WTC11 (cell line): ENCODE data around the gene PDE4B. TPM values are rescaled to one million over a fixed set of nuclear protein-coding genes. Genes with fewer than 3 reads are reported as not detected.

Source experiments
- ATAC-seq: fragments of 200-7000 bp; cut with Tn5 transposase; 2 replicates; pipeline ENCODE4 v1.10.0; 2021; ENCODE audit warnings: mild to moderate bottlenecking, moderate library complexity
- CTCF ChIA-PET: fragments of 300-600 bp; sonication (Branson Sonifier 250); formaldehyde crosslinking; loops from one replicate; lab custom pipeline; 2021; ENCODE audit warnings: antibody characterized with exemption; lab: Charles Lee
- POLR2A ChIA-PET: fragments of 350-600 bp; sonication (Branson Sonifier 250); formaldehyde crosslinking; loops from one replicate; lab custom pipeline; 2021; ENCODE audit warnings: antibody characterized with exemption; lab: Charles Lee
- DNase-seq: peaks from one replicate; pipeline ENCODE4 v3.0.0; 2021; ENCODE audit warnings: low spot score
- H3K27ac Mint-ChIP-seq: 2 replicates; pipeline ENCODE4 v1.8.0; 2021; ENCODE audit warnings: mixed read lengths
- H3K27me3 Mint-ChIP-seq: 2 replicates; pipeline ENCODE4 v1.8.0; 2021; ENCODE audit warnings: low read depth, mild to moderate bottlenecking, moderate library complexity, mixed read lengths
- H3K36me3 Mint-ChIP-seq: 2 replicates; pipeline ENCODE4 v1.8.0; 2021; ENCODE audit warnings: mixed read lengths
- H3K4me1 Mint-ChIP-seq: 2 replicates; pipeline ENCODE4 v1.8.0; 2022; ENCODE audit warnings: mixed read lengths
- H3K4me3 Mint-ChIP-seq: 2 replicates; pipeline ENCODE4 v1.8.0; 2021; ENCODE audit warnings: mild to moderate bottlenecking, moderate library complexity, mixed read lengths
- H3K9me3 Mint-ChIP-seq: 2 replicates; pipeline ENCODE4 v1.8.0; 2021; ENCODE audit warnings: mixed read lengths
- ATF1 ChIP-seq: sonication (generic); formaldehyde crosslinking; IDR thresholded peaks from 2 replicates; pipeline ENCODE4 v1.8.1; 2023; ENCODE audit warnings: mild to moderate bottlenecking, moderate library complexity, missing genetic modification reagents
- ATF6 ChIP-seq: sonication (generic); formaldehyde crosslinking; IDR thresholded peaks from 2 replicates; pipeline ENCODE4 v1.8.1; 2023; ENCODE audit warnings: mild to moderate bottlenecking, missing genetic modification reagents
- E2F5 ChIP-seq: sonication (generic); formaldehyde crosslinking; IDR thresholded peaks from 2 replicates; pipeline ENCODE4 v1.8.1; 2022; ENCODE audit warnings: mild to moderate bottlenecking, moderate library complexity, missing genetic modification reagents
- ELF4 ChIP-seq: sonication (generic); formaldehyde crosslinking; IDR thresholded peaks from 2 replicates; pipeline ENCODE4 v1.8.1; 2022; ENCODE audit warnings: low read depth, mild to moderate bottlenecking, moderate library complexity, missing genetic modification reagents
- ETV6 ChIP-seq: sonication (generic); formaldehyde crosslinking; IDR thresholded peaks from 2 replicates; pipeline ENCODE4 v1.8.1; 2022; ENCODE audit warnings: mild to moderate bottlenecking, missing genetic modification reagents
- FOXK1 ChIP-seq: sonication (generic); formaldehyde crosslinking; IDR thresholded peaks from 2 replicates; pipeline ENCODE4 v1.8.0; 2022; ENCODE audit warnings: mild to moderate bottlenecking, moderate library complexity, missing genetic modification reagents
- JAZF1 ChIP-seq: fragments of 250-450 bp; sonication (Bioruptor Pico); IDR thresholded peaks from 2 replicates; pipeline ENCODE4 v1.9.0; 2021; ENCODE audit warnings: moderate library complexity, mild to moderate bottlenecking, inconsistent platforms
- JUN ChIP-seq: sonication (generic); formaldehyde crosslinking; IDR thresholded peaks from 2 replicates; pipeline ENCODE4 v1.8.0; 2023; ENCODE audit warnings: mild to moderate bottlenecking, missing genetic modification reagents
- KAT7 ChIP-seq: sonication (generic); formaldehyde crosslinking; IDR thresholded peaks from 2 replicates; pipeline ENCODE4 v1.8.1; 2023; ENCODE audit warnings: missing genetic modification reagents, mild to moderate bottlenecking, borderline replicate concordance
- NFYB ChIP-seq: sonication (generic); formaldehyde crosslinking; conservative IDR thresholded peaks from 2 replicates; pipeline ENCODE4 v1.8.0; 2022; ENCODE audit warnings: low read depth, missing genetic modification reagents
- PRRX2 ChIP-seq: fragments of 250-450 bp; sonication (Bioruptor Pico); IDR thresholded peaks from 2 replicates; pipeline ENCODE4 v1.8.0; 2021; ENCODE audit warnings: mild to moderate bottlenecking
- RELA ChIP-seq: sonication (generic); formaldehyde crosslinking; IDR thresholded peaks from 2 replicates; pipeline ENCODE4 v1.8.1; 2022; ENCODE audit warnings: missing genetic modification reagents, mild to moderate bottlenecking, borderline replicate concordance
- SMAD4 ChIP-seq: sonication (generic); formaldehyde crosslinking; IDR thresholded peaks from 2 replicates; pipeline ENCODE4 v1.8.0; 2022; ENCODE audit warnings: mild to moderate bottlenecking, missing genetic modification reagents
- ZNF263 ChIP-seq: sonication (generic); formaldehyde crosslinking; IDR thresholded peaks from 2 replicates; pipeline ENCODE4 v1.8.1; 2022; ENCODE audit warnings: low read depth, mild to moderate bottlenecking, moderate library complexity, missing genetic modification reagents
- ZNF416 ChIP-seq: fragments of 250-450 bp; sonication (Bioruptor Pico); IDR thresholded peaks from 2 replicates; pipeline ENCODE4 v1.9.0; 2021; ENCODE audit warnings: mild to moderate bottlenecking, inconsistent platforms
- ZNF671 ChIP-seq: fragments of 250-450 bp; sonication (Bioruptor Pico); IDR thresholded peaks from 2 replicates; pipeline ENCODE4 v1.8.0; 2021; ENCODE audit warnings: mild to moderate bottlenecking
- total RNA-seq: library from RNA; stranded (reverse); gene quantifications from 3 replicates; pipeline ENCODE4 v1.2.3, GENCODE V29; 2021
- TF ChIP-seq, protein P1 (sequence below): sonication (generic); formaldehyde crosslinking; IDR thresholded peaks from 2 replicates; pipeline ENCODE4 v1.8.1; 2023; ENCODE audit warnings: mild to moderate bottlenecking, missing genetic modification reagents
- TF ChIP-seq, protein P2 (sequence below): sonication (generic); formaldehyde crosslinking; IDR thresholded peaks from 2 replicates; pipeline ENCODE4 v1.8.1; 2023; ENCODE audit warnings: mild to moderate bottlenecking, missing genetic modification reagents, borderline replicate concordance
- TF ChIP-seq, protein P3 (sequence below): sonication (generic); formaldehyde crosslinking; IDR thresholded peaks from 2 replicates; pipeline ENCODE4 v1.8.1; 2023; ENCODE audit warnings: mild to moderate bottlenecking, missing genetic modification reagents, moderate library complexity
- TF ChIP-seq, protein P4 (sequence below): sonication (generic); formaldehyde crosslinking; IDR thresholded peaks from 2 replicates; pipeline ENCODE4 v1.8.1; 2023; ENCODE audit warnings: mild to moderate bottlenecking, missing genetic modification reagents, moderate library complexity
- TF ChIP-seq, protein P5 (sequence below): sonication (generic); formaldehyde crosslinking; IDR thresholded peaks from 2 replicates; pipeline ENCODE4 v1.8.0; 2022; ENCODE audit warnings: mild to moderate bottlenecking, missing genetic modification reagents

The PDE4B gene
- total RNA-seq, 1 experiment from 2014 or later = 8.0 TPM

DNA sequence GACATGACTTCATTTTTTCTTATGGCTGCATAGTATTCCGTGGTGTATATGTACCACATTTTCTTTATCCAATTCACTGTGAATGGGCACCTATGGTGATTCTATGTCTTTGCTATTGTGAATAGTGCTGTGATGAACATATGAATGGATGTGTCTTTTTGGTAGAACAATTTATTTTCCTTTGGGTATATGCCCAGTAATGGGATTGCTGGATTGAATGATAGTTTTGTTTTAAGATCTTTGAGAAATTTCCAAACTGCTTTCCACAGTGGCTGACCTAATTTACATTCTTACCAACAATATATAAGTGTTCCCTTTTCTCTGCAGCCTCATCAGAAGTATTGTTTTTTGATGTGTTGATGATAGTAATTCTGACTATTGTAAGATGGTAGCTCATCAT lies 379.6 kb downstream of the PDE4B start (continued):
- no peak for TF ChIP-seq ZNF416 (CRISPR knock-in tag)
- no peak for TF ChIP-seq ZNF671 (CRISPR knock-in tag)
- no peak for TF ChIP-seq FOXK1
- TF ChIP-seq ZNF263 (CRISPR knock-in tag) = no peak
- TF ChIP-seq SMAD4 (CRISPR knock-in tag) = no peak
- no peak for TF ChIP-seq E2F5 (CRISPR knock-in tag)
- TF ChIP-seq PRRX2 (CRISPR knock-in tag) = no peak

DNA sequence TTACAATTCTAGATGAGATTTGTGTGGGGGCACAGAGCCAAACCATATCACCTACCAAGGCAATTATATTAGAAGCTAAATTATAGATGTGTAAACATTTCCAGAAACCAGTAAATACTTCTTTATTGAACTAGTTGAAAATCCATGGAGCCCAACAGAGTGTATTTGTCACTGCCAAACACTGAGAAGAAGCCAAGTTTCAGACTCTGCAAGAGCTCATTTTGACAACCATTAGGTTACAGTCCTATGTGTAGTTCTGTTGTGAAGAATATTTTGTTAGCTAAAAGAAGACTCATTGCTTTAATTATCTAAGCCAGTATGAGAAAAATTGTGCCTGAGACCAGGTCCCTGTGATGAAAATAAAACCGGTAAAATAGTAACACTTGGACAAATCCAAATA lies 382.4 kb downstream of the PDE4B start:
- POLR2A ChIA-PET = no interaction called here
- peaks cover 16% of the 10 kb centered on the region for H3K4me1 Mint-ChIP-seq
- no peak overlapping the region for H3K4me3 Mint-ChIP-seq
- no peak for TF ChIP-seq KAT7 (CRISPR knock-in tag)
- no peak for TF ChIP-seq JAZF1 (CRISPR knock-in tag)
- TF ChIP-seq, protein P1, sequence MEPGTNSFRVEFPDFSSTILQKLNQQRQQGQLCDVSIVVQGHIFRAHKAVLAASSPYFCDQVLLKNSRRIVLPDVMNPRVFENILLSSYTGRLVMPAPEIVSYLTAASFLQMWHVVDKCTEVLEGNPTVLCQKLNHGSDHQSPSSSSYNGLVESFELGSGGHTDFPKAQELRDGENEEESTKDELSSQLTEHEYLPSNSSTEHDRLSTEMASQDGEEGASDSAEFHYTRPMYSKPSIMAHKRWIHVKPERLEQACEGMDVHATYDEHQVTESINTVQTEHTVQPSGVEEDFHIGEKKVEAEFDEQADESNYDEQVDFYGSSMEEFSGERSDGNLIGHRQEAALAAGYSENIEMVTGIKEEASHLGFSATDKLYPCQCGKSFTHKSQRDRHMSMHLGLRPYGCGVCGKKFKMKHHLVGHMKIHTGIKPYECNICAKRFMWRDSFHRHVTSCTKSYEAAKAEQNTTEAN (CRISPR knock-in tag) = no peak
- TF ChIP-seq, protein P2, sequence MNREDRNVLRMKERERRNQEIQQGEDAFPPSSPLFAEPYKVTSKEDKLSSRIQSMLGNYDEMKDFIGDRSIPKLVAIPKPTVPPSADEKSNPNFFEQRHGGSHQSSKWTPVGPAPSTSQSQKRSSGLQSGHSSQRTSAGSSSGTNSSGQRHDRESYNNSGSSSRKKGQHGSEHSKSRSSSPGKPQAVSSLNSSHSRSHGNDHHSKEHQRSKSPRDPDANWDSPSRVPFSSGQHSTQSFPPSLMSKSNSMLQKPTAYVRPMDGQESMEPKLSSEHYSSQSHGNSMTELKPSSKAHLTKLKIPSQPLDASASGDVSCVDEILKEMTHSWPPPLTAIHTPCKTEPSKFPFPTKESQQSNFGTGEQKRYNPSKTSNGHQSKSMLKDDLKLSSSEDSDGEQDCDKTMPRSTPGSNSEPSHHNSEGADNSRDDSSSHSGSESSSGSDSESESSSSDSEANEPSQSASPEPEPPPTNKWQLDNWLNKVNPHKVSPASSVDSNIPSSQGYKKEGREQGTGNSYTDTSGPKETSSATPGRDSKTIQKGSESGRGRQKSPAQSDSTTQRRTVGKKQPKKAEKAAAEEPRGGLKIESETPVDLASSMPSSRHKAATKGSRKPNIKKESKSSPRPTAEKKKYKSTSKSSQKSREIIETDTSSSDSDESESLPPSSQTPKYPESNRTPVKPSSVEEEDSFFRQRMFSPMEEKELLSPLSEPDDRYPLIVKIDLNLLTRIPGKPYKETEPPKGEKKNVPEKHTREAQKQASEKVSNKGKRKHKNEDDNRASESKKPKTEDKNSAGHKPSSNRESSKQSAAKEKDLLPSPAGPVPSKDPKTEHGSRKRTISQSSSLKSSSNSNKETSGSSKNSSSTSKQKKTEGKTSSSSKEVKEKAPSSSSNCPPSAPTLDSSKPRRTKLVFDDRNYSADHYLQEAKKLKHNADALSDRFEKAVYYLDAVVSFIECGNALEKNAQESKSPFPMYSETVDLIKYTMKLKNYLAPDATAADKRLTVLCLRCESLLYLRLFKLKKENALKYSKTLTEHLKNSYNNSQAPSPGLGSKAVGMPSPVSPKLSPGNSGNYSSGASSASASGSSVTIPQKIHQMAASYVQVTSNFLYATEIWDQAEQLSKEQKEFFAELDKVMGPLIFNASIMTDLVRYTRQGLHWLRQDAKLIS (CRISPR knock-in tag) = no peak
- TF ChIP-seq RELA = no peak
- TF ChIP-seq, protein P3, sequence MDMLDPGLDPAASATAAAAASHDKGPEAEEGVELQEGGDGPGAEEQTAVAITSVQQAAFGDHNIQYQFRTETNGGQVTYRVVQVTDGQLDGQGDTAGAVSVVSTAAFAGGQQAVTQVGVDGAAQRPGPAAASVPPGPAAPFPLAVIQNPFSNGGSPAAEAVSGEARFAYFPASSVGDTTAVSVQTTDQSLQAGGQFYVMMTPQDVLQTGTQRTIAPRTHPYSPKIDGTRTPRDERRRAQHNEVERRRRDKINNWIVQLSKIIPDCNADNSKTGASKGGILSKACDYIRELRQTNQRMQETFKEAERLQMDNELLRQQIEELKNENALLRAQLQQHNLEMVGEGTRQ (CRISPR knock-in tag) = no peak
- TF ChIP-seq ELF4 (CRISPR knock-in tag) = no peak
- TF ChIP-seq JUN = no peak
- TF ChIP-seq, protein P4, sequence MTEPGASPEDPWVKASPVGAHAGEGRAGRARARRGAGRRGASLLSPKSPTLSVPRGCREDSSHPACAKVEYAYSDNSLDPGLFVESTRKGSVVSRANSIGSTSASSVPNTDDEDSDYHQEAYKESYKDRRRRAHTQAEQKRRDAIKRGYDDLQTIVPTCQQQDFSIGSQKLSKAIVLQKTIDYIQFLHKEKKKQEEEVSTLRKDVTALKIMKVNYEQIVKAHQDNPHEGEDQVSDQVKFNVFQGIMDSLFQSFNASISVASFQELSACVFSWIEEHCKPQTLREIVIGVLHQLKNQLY (CRISPR knock-in tag) = no peak
- TF ChIP-seq ZNF671 (CRISPR knock-in tag) = no peak
- no peak for TF ChIP-seq ATF1 (CRISPR knock-in tag)
- TF ChIP-seq ETV6 (CRISPR knock-in tag) = no peak
- TF ChIP-seq, protein P5, sequence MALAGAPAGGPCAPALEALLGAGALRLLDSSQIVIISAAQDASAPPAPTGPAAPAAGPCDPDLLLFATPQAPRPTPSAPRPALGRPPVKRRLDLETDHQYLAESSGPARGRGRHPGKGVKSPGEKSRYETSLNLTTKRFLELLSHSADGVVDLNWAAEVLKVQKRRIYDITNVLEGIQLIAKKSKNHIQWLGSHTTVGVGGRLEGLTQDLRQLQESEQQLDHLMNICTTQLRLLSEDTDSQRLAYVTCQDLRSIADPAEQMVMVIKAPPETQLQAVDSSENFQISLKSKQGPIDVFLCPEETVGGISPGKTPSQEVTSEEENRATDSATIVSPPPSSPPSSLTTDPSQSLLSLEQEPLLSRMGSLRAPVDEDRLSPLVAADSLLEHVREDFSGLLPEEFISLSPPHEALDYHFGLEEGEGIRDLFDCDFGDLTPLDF (CRISPR knock-in tag) = no peak
- no peak for TF ChIP-seq NFYB (CRISPR knock-in tag)
- TF ChIP-seq ATF6 = no peak
- TF ChIP-seq SMAD4 (CRISPR knock-in tag) = no peak
- no peak for DNase-seq
- ATAC-seq = no peak
- H3K36me3 Mint-ChIP-seq = no peaks in the 10 kb centered on the region
- H3K9me3 Mint-ChIP-seq = no peaks in the 10 kb centered on the region
- no peaks in the 10 kb centered on the region for H3K27me3 Mint-ChIP-seq
- no peak overlapping the region for H3K27ac Mint-ChIP-seq
- CTCF ChIA-PET = no interaction called here
